Neutrophil (primary cell): ENCODE measurements around the gene GUCY1A1.
"Not testable (repeated sequence)": the region's sequence is repeated elsewhere in the genome, so short reads cannot be mapped to it uniquely, and the experiment has no call there.

Experiments
- H3K27ac ChIP-seq: fragments of 200-600 bp; sonication (generic); 2 replicates; pipeline ENCODE4 v1.5.1; 2016; ENCODE audit warnings: mild to moderate bottlenecking, moderate library complexity
- H3K27me3 ChIP-seq: fragments of 200-600 bp; sonication (generic); 2 replicates; pipeline ENCODE4 v1.6.0; 2016; ENCODE audit warnings: mild to moderate bottlenecking
- H3K36me3 ChIP-seq: fragments of 200-600 bp; sonication (generic); 2 replicates; pipeline ENCODE4 v1.5.1; 2017
- H3K4me1 ChIP-seq, 2 experiments: fragments of 200-600 bp in 1 of 2; sonication (generic) in 1 of 2; 1 replicate in 1 of 2; 2 replicates in 1 of 2; pipeline versions ENCODE4 v1.5.1 to v1.6.1; 2013 to 2016; ENCODE audit warnings: low read depth in 1 of 2, low read length in 1 of 2, mild to moderate bottlenecking in 1 of 2, moderate library complexity in 1 of 2; ENCODE audit not compliant: control insufficient read depth in 1 of 2, insufficient read depth in 1 of 2
- H3K4me3 ChIP-seq, 2 experiments: fragments of 200-600 bp in 1 of 2; sonication (generic) in 1 of 2; 1 replicate in 1 of 2; 2 replicates in 1 of 2; pipeline ENCODE4 v1.5.1; 2013 to 2016; ENCODE audit warnings: low read depth in 1 of 2, low read length in 1 of 2, mild to moderate bottlenecking in 1 of 2, moderate library complexity in 1 of 2
- H3K9me3 ChIP-seq: fragments of 200-600 bp; sonication (generic); 2 replicates; pipeline ENCODE4 v1.5.1; 2016
- CTCF ChIP-seq: fragments of 200-600 bp; sonication (generic); IDR thresholded peaks from 2 replicates; pipeline ENCODE4 v1.5.1; 2016; ENCODE audit warnings: antibody characterized with exemption

The GUCY1A1 gene

GRCh38 chr4:155639704-155640523, 26.7 kb upstream of the GUCY1A1 start:
- TF ChIP-seq CTCF: no peak

DNA sequence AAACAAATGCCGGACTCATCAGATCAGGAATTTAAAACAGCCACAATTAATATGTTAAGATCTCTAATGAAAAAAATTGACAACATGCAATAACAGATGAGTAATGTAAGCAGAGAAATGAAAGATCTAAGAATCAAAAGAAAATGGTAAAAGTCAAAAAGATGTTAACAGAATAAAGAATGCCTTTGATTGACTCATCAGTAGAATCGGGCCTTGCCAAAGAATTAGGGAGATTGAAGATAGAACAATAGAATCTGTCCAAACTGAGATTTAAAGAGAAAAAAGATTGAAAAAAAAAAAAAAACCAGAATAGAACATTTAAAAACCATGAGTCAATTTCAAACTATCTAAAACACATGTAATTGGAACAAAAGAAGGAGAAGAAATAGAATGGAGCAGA, 25.9 kb upstream of the GUCY1A1 start:
- no peak for TF ChIP-seq CTCF
- Histone ChIP-seq H3K36me3 (no peaks in the 10 kb centered on the region), H3K4me3 (no peak overlapping the region), H3K27ac (no peak overlapping the region), H3K4me1 (no peaks in the 10 kb centered on the region), H3K27me3 (no peaks in the 10 kb centered on the region), H3K9me3 (no peaks in the 10 kb centered on the region)

More at GRCh38 chr4:155639704-155640523, 26.7 kb upstream of the GUCY1A1 start:
- Histone ChIP-seq H3K36me3 (no peaks in the 10 kb centered on the region), H3K27me3 (no peaks in the 10 kb centered on the region), H3K9me3 (no peaks in the 10 kb centered on the region), H3K27ac (no peak overlapping the region), H3K4me3 (no peak overlapping the region), H3K4me1 (no peaks in the 10 kb centered on the region)

DNA sequence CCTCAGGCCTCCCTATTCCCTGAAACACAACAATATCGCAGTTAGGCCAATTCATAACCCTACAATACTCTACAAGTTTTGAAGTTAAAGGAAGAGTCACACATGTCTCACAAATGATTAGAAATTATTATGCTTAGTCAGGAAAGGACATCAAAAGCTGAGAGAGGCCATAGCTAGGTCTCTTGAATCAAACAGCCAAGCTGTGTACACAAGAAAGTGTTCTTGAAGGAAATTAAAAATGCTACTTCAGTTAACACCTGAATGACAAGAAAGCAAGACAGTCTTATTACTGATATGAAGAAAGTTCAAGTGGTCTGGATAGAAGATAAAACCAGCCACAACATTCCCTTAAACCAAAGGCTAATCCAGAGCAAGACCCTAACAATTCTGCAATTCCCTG, 23.6 kb upstream of the GUCY1A1 start:
- Histone ChIP-seq H3K4me3 (no peak overlapping the region), H3K9me3 (no peaks in the 10 kb centered on the region), H3K27ac (no peak overlapping the region), H3K27me3 (no peaks in the 10 kb centered on the region), H3K36me3 (no peaks in the 10 kb centered on the region), H3K4me1 (no peaks in the 10 kb centered on the region)
- TF ChIP-seq CTCF: no peak

DNA sequence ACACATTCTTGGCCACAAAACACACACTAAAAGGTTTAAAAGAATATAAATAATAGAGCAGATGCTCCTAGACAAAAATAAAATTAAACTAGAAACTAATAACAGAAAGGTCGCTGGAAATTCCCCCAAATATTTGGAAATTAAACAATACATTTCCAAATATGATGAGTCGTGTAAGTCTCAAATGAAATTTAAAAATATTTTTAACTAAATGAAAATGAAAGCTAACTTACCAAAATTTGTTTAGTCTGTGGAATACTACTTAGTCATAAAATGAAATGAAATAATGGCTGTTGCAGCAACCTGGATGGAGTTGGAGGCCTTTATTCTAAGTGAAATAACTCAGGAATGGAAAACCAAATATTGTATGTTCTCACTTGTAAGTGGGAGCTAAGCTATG, 20.6 kb upstream of the GUCY1A1 start:
- TF ChIP-seq CTCF: no peak

GRCh38 chr4:155650785-155651184, 15.9 kb upstream of the GUCY1A1 start:
- H3K27me3 ChIP-seq, H3K9me3 ChIP-seq, H3K36me3 ChIP-seq, H3K4me3 ChIP-seq, H3K27ac ChIP-seq, H3K4me1 ChIP-seq: not testable (repeated sequence)

More for the DNA sequence above, 20.6 kb upstream of the GUCY1A1 start:
- Histone ChIP-seq H3K9me3 (no peaks in the 10 kb centered on the region), H3K4me1 (no peaks in the 10 kb centered on the region), H3K27me3 (no peaks in the 10 kb centered on the region), H3K4me3 (no peak overlapping the region), H3K27ac (no peak overlapping the region), H3K36me3 (no peaks in the 10 kb centered on the region)

GRCh38 chr4:155653052-155653451, 13.6 kb upstream of the GUCY1A1 start:
- no peak for TF ChIP-seq CTCF

More at GRCh38 chr4:155653052-155653451, 13.6 kb upstream of the GUCY1A1 start:
- Histone ChIP-seq H3K27me3 (no peaks in the 10 kb centered on the region), H3K4me1 (no peaks in the 10 kb centered on the region), H3K4me3 (no peak overlapping the region), H3K36me3 (no peaks in the 10 kb centered on the region), H3K27ac (no peak overlapping the region), H3K9me3 (no peaks in the 10 kb centered on the region)
